Suprapubic skin (tissue), 4 donors: ENCODE data around the gene MVD. TPM values are rescaled to one million over a fixed set of nuclear protein-coding genes. Genes with fewer than 3 reads are reported as not detected.
A peak's percentile ranks its signal among the peaks of the same experiment; 100 is the strongest.

Experiments
- DNase-seq, 2 donors: peaks; one replicate each; pipeline ENCODE4 v3.0.0-alpha.2; 2019; ENCODE audit warnings: low spot score in 2 of 2
- H3K27ac ChIP-seq: fragments of 200-600 bp; sonication (generic); one replicate; pipeline ENCODE4 v1.5.1; 2019
- H3K27me3 ChIP-seq: fragments of 200-600 bp; sonication (generic); one replicate; pipeline ENCODE4 v1.5.1; 2019
- H3K36me3 ChIP-seq: fragments of 200-600 bp; sonication (generic); one replicate; pipeline ENCODE4 v1.5.1; 2019
- H3K4me1 ChIP-seq: fragments of 200-600 bp; sonication (generic); one replicate; pipeline ENCODE4 v1.5.1; 2019
- H3K4me3 ChIP-seq: fragments of 200-600 bp; sonication (generic); one replicate; pipeline ENCODE4 v1.5.1; 2019; ENCODE audit warnings: mild to moderate bottlenecking
- H3K9me3 ChIP-seq: fragments of 200-600 bp; sonication (generic); one replicate; pipeline ENCODE4 v1.5.1; 2019
- CTCF ChIP-seq, 2 donors: fragments of 200-600 bp in 1 of 2; fragments of 450-650 bp in 1 of 2; sonication (generic) in 1 of 2; IDR thresholded peaks; one replicate each; pipeline ENCODE4 v1.5.1; 2016 to 2019; ENCODE audit warnings: antibody characterized with exemption in 2 of 2, mild to moderate bottlenecking in 1 of 2, moderate library complexity in 1 of 2
- EP300 ChIP-seq: sonication (generic); formaldehyde crosslinking; IDR thresholded peaks from one replicate; pipeline ENCODE4 v1.6.1; 2017; ENCODE audit warnings: antibody characterized with exemption
- POLR2A ChIP-seq, 2 donors: fragments of 450-650 bp; IDR thresholded peaks; one replicate each; pipeline ENCODE4 v1.6.1; 2017; ENCODE audit warnings: antibody characterized with exemption in 2 of 2, mild to moderate bottlenecking in 2 of 2, moderate library complexity in 2 of 2
- POLR2AphosphoS5 ChIP-seq, 3 donors: sonication (generic); formaldehyde crosslinking; IDR thresholded peaks; one replicate each; pipeline ENCODE4 v1.6.1; 2017; ENCODE audit warnings: antibody characterized with exemption in 3 of 3
- WGBS: methylation state at CpG from one replicate; pipeline ENCODE4 v1.1.5; 2018; 5-methylcytosine and 5-hydroxymethylcytosine counted together
- total RNA-seq, 4 donors: library from RNA; depleted of rRNA; stranded (reverse); fragments of >200 nt; gene quantifications; one replicate each; pipeline ENCODE4 v1.1.0, GENCODE V29; 2016

The MVD gene
- total RNA-seq, 4 donors from 2014 or later = 18.9 to 77.6 (median 44.7) TPM

- H3K36me3 ChIP-seq = peaks cover 25% of the 10 kb centered on the region
- TF ChIP-seq EP300 (no peak), POLR2A (IDR thresholded peaks at IDR 0.05) (no peak), CTCF (IDR thresholded peaks at IDR 0.05) (no peak), POLR2AphosphoS5 (IDR thresholded peaks at IDR 0.05) (no peak)
Observed at GRCh38 chr16:88655733-88656281, 7.1 kb downstream of the MVD start.

GRCh38 chr16:88655053-88655732 lies 7.7 kb downstream of the MVD start:
- Histone ChIP-seq H3K36me3 (peaks cover 25% of the 10 kb centered on the region), H3K4me1 (peaks cover 15% of the 10 kb centered on the region), H3K27ac (no peak overlapping the region), H3K27me3 (no peaks in the 10 kb centered on the region), H3K9me3 (no peaks in the 10 kb centered on the region), H3K4me3 (no peak overlapping the region)
- TF ChIP-seq CTCF (IDR thresholded peaks at IDR 0.05) = no peak
- no peak for TF ChIP-seq POLR2A (IDR thresholded peaks at IDR 0.05)
- TF ChIP-seq POLR2AphosphoS5 (IDR thresholded peaks at IDR 0.05) = no peak
- no peak for TF ChIP-seq EP300
- 98% methylated on average over 23 of the region's 50 CpGs for WGBS
- DNase-seq = peak in 1 of 2 donors; percentile 81

More at GRCh38 chr16:88655733-88656281, 7.1 kb downstream of the MVD start:
- Histone ChIP-seq H3K4me1 (peaks cover 10% of the 10 kb centered on the region), H3K27ac (no peak overlapping the region), H3K9me3 (no peaks in the 10 kb centered on the region), H3K27me3 (no peaks in the 10 kb centered on the region), H3K4me3 (no peak overlapping the region)
- 100% methylated on average over 2 of the region's 29 CpGs for WGBS
- DNase-seq = no peak

- no peak overlapping the region for H3K4me3 ChIP-seq
- H3K27ac ChIP-seq = no peak overlapping the region
- no peaks in the 10 kb centered on the region for H3K27me3 ChIP-seq
- H3K36me3 ChIP-seq = peaks cover 25% of the 10 kb centered on the region
- no peak for TF ChIP-seq EP300
- no peak for TF ChIP-seq POLR2A (IDR thresholded peaks at IDR 0.05)
- no peak for TF ChIP-seq CTCF (IDR thresholded peaks at IDR 0.05)
- no peak for TF ChIP-seq POLR2AphosphoS5 (IDR thresholded peaks at IDR 0.05)
- no peak for DNase-seq
- H3K4me1 ChIP-seq = peaks cover 22% of the 10 kb centered on the region
- H3K9me3 ChIP-seq = no peaks in the 10 kb centered on the region
- 83% methylated on average over 14 of the region's 28 CpGs for WGBS
Observed at GRCh38 chr16:88654363-88655052, 8.4 kb downstream of the MVD start.

- H3K36me3 ChIP-seq = peaks cover 25% of the 10 kb centered on the region
Observed at GRCh38 chr16:88653596-88654362, 9.1 kb downstream of the MVD start.

More at GRCh38 chr16:88653596-88654362, 9.1 kb downstream of the MVD start:
- 75% methylated on average over 32 of the region's 32 CpGs for WGBS
- Histone ChIP-seq H3K9me3 (no peaks in the 10 kb centered on the region), H3K27me3 (no peaks in the 10 kb centered on the region), H3K27ac (no peak overlapping the region), H3K4me1 (peaks cover 26% of the 10 kb centered on the region), H3K4me3 (no peak overlapping the region)
- TF ChIP-seq POLR2AphosphoS5 (IDR thresholded peaks at IDR 0.05) = no peak
- TF ChIP-seq POLR2A (IDR thresholded peaks at IDR 0.05) = no peak
- no peak for TF ChIP-seq CTCF (IDR thresholded peaks at IDR 0.05)
- no peak for DNase-seq
